ENCODE results near the gene PRKCZ.

DNA sequence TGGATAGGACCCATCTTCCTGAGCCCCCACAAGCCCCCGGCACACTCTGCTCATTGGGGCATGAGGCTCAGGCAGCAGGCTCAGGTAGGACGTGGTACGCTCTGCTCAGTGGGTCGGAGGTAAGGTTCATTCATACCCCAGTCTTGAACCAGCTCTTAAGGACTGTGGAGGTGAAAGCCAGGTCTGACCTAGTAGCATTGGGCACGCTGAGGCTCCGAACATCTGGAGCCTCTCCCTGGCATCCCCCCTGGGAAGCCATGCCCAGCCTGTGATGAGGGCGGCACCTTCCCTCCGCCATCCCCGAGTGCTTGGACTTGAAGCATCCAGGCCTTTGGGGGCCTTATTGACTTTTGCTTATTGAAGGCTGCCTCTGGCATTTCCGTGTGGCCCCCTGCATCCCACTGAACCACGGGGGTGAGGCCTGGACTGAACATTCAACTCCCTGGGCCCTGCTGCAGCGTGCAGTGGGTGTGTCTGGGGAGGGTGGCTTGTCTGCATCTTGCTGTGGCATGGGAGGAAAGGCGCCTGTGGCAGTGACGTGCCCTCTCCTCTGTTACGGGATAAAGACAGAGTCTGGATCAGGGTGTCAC, 94.4 kb downstream of the PRKCZ start:
- TF ChIP-seq, protein P1, sequence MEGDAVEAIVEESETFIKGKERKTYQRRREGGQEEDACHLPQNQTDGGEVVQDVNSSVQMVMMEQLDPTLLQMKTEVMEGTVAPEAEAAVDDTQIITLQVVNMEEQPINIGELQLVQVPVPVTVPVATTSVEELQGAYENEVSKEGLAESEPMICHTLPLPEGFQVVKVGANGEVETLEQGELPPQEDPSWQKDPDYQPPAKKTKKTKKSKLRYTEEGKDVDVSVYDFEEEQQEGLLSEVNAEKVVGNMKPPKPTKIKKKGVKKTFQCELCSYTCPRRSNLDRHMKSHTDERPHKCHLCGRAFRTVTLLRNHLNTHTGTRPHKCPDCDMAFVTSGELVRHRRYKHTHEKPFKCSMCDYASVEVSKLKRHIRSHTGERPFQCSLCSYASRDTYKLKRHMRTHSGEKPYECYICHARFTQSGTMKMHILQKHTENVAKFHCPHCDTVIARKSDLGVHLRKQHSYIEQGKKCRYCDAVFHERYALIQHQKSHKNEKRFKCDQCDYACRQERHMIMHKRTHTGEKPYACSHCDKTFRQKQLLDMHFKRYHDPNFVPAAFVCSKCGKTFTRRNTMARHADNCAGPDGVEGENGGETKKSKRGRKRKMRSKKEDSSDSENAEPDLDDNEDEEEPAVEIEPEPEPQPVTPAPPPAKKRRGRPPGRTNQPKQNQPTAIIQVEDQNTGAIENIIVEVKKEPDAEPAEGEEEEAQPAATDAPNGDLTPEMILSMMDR (IDR thresholded peaks at IDR 0.05) = no peak
- no peak for TF ChIP-seq EZH2 (IDR thresholded peaks at IDR 0.05)

Measured in neural progenitor cell (in vitro differentiated cells).